ENCODE data around the gene GGN.

DNA sequence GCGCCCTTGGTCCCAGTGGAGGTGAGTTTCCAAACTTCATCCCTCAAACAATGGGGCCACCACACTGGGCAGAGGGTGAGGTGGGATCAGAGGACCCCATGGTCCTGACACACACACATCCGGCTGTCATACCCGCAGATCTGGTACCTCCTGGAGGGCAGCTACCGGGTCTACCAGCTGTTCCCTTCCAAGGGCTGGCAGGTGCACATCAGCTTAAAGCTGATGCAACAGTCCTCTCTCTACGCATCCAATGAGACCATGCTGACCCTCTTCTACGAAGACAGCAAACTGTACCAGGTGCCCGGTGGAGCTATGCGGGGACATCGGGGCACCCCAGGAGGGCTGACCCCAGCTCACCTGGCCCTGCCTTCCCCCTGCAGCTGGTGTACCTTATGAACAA lies 27.5 kb downstream of the GGN start:
- TF ChIP-seq, protein P1, sequence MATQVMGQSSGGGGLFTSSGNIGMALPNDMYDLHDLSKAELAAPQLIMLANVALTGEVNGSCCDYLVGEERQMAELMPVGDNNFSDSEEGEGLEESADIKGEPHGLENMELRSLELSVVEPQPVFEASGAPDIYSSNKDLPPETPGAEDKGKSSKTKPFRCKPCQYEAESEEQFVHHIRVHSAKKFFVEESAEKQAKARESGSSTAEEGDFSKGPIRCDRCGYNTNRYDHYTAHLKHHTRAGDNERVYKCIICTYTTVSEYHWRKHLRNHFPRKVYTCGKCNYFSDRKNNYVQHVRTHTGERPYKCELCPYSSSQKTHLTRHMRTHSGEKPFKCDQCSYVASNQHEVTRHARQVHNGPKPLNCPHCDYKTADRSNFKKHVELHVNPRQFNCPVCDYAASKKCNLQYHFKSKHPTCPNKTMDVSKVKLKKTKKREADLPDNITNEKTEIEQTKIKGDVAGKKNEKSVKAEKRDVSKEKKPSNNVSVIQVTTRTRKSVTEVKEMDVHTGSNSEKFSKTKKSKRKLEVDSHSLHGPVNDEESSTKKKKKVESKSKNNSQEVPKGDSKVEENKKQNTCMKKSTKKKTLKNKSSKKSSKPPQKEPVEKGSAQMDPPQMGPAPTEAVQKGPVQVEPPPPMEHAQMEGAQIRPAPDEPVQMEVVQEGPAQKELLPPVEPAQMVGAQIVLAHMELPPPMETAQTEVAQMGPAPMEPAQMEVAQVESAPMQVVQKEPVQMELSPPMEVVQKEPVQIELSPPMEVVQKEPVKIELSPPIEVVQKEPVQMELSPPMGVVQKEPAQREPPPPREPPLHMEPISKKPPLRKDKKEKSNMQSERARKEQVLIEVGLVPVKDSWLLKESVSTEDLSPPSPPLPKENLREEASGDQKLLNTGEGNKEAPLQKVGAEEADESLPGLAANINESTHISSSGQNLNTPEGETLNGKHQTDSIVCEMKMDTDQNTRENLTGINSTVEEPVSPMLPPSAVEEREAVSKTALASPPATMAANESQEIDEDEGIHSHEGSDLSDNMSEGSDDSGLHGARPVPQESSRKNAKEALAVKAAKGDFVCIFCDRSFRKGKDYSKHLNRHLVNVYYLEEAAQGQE (IDR thresholded peaks at IDR 0.05; ENCODE audit: insufficient replicate concordance, low read depth), result no peak
- TF ChIP-seq, protein P2, sequence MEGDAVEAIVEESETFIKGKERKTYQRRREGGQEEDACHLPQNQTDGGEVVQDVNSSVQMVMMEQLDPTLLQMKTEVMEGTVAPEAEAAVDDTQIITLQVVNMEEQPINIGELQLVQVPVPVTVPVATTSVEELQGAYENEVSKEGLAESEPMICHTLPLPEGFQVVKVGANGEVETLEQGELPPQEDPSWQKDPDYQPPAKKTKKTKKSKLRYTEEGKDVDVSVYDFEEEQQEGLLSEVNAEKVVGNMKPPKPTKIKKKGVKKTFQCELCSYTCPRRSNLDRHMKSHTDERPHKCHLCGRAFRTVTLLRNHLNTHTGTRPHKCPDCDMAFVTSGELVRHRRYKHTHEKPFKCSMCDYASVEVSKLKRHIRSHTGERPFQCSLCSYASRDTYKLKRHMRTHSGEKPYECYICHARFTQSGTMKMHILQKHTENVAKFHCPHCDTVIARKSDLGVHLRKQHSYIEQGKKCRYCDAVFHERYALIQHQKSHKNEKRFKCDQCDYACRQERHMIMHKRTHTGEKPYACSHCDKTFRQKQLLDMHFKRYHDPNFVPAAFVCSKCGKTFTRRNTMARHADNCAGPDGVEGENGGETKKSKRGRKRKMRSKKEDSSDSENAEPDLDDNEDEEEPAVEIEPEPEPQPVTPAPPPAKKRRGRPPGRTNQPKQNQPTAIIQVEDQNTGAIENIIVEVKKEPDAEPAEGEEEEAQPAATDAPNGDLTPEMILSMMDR (IDR thresholded peaks at IDR 0.05; ENCODE audit: insufficient read depth, low read length), result no peak
- no peak for TF ChIP-seq POLR2AphosphoS5 (IDR thresholded peaks at IDR 0.05; ENCODE audit: low read depth)
